ENCODE results near the gene GRID1.

GRID1 gene

DNA sequence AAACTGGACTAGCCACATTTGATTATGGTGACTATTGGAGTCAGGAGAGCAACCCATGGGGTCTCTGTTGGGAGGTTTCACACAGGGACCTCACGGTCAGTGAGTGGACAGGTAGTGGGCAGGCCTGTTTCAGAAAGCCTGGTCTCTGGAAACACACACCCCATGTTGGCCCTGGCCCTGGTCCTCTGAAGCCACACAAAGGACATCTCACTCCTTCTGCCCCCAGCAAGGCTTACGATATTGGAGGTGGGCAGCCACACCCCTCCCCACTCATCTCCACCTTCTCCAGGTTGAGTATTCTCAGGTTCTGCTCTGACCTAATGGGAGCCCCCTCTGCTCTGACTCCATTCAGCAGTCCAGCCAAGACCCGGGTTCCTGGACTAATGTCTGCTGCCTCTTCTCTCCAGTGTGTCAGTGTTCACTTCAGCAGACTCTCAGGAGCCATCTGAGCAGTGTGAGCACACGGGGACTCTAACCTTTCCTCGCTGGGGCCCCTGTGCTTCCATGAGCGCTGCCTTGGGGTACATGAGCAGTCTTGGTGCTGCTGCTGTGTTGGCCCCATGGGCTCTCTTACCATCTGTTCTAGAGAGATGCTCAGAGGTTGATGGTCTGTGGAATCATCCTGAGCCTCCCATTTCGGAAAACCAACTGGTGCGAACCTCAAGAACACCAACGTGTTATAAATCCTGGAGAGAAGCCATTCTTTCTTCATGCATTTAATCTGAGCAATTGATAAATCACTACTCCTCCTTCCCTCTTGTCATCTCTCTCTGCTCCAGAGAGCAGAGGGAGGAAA lies 748.6 kb downstream of the GRID1 start:
- H3K36me3 ChIP-seq = no peaks in the 10 kb centered on the region
- H3K27ac ChIP-seq = no peak overlapping the region
- TF ChIP-seq, protein P1, sequence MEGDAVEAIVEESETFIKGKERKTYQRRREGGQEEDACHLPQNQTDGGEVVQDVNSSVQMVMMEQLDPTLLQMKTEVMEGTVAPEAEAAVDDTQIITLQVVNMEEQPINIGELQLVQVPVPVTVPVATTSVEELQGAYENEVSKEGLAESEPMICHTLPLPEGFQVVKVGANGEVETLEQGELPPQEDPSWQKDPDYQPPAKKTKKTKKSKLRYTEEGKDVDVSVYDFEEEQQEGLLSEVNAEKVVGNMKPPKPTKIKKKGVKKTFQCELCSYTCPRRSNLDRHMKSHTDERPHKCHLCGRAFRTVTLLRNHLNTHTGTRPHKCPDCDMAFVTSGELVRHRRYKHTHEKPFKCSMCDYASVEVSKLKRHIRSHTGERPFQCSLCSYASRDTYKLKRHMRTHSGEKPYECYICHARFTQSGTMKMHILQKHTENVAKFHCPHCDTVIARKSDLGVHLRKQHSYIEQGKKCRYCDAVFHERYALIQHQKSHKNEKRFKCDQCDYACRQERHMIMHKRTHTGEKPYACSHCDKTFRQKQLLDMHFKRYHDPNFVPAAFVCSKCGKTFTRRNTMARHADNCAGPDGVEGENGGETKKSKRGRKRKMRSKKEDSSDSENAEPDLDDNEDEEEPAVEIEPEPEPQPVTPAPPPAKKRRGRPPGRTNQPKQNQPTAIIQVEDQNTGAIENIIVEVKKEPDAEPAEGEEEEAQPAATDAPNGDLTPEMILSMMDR (IDR thresholded peaks at IDR 0.05) = no peak
- H3K27me3 ChIP-seq = no peaks in the 10 kb centered on the region
- no peaks in the 10 kb centered on the region for H3K9me3 ChIP-seq
- no peaks in the 10 kb centered on the region for H3K4me1 ChIP-seq (ENCODE audit: control insufficient read depth in 1 of 2, insufficient read depth in 1 of 2, low read depth in 1 of 2, low read length in 1 of 2)
- no peak overlapping the region for H3K4me3 ChIP-seq (ENCODE audit: low read depth in 1 of 2, low read length in 1 of 2)

DNA sequence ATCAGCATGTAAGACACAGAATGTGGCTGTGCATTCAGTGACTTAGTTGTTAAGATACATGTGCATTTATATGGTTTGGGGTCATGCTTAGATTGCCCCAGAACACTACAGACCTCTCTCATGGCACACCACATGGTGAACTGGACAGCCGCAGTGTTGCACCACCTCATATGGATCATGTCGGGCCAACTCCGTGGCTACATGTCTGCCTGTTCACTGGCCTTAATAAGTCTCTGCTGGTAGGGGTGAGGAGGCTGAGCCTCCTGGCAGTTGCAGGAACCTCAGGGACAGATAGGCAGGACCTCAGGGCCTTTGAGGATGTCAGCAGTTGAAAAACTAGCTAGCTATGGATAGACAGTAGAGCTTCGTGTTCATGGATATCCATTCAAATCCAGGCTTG lies 751.0 kb downstream of the GRID1 start:
- H3K36me3 ChIP-seq = no peaks in the 10 kb centered on the region
- no peak overlapping the region for H3K4me3 ChIP-seq (ENCODE audit: low read depth in 1 of 2, low read length in 1 of 2)
- TF ChIP-seq, protein P1 (IDR thresholded peaks at IDR 0.05) = no peak
- H3K27ac ChIP-seq = no peak overlapping the region
- H3K4me1 ChIP-seq (ENCODE audit: control insufficient read depth in 1 of 2, insufficient read depth in 1 of 2, low read depth in 1 of 2, low read length in 1 of 2) = no peaks in the 10 kb centered on the region
- no peaks in the 10 kb centered on the region for H3K9me3 ChIP-seq
- no peaks in the 10 kb centered on the region for H3K27me3 ChIP-seq

DNA sequence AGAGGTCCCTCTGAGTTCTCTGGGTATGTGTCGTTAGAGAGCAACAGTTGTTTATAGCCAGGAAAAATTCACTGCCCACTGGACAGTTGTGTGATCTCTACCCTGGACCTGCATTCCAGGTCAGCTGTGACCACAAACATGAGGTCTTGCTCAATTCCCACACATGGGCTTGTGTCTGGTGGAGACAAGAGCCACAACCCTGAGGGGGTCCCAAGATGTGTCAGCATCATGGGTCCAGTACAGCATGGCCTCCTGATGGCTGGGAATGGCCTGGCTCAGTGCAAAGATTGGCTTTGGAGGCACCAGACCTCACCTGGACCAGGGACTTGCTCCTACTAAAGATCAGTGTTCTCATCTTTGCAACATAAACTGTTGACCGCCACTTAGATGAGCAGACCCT lies 751.6 kb downstream of the GRID1 start:
- H3K9me3 ChIP-seq = no peaks in the 10 kb centered on the region
- no peak overlapping the region for H3K4me3 ChIP-seq (ENCODE audit: low read depth in 1 of 2, low read length in 1 of 2)

DNA sequence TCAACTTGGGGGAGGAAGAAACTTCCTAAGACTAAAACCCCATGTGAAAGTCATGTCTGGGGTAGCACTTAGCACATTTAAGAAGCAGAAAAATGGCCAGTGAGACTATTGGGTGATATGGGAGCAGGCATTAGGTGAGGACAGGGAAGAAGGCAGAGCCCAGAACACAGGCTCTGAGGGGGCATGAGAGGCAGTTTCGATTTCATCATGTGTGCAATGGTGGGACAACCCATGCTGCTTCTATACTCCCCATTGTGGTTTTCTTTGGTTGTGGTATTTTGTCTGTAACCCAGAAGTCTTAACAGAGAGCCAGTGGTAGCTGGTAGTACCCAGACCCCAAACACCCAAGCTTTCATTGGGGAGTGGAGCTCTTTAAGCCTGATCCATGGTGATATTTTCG lies 752.0 kb downstream of the GRID1 start:
- no peak overlapping the region for H3K27ac ChIP-seq
- H3K4me3 ChIP-seq (ENCODE audit: low read depth in 1 of 2, low read length in 1 of 2) = no peak overlapping the region
- H3K36me3 ChIP-seq = no peaks in the 10 kb centered on the region
- no peaks in the 10 kb centered on the region for H3K4me1 ChIP-seq (ENCODE audit: control insufficient read depth in 1 of 2, insufficient read depth in 1 of 2, low read depth in 1 of 2, low read length in 1 of 2)
- no peaks in the 10 kb centered on the region for H3K27me3 ChIP-seq
- no peaks in the 10 kb centered on the region for H3K9me3 ChIP-seq
- TF ChIP-seq, protein P1 (IDR thresholded peaks at IDR 0.05) = no peak

More for the DNA sequence above, 751.6 kb downstream of the GRID1 start:
- no peaks in the 10 kb centered on the region for H3K27me3 ChIP-seq
- H3K4me1 ChIP-seq (ENCODE audit: control insufficient read depth in 1 of 2, insufficient read depth in 1 of 2, low read depth in 1 of 2, low read length in 1 of 2) = no peaks in the 10 kb centered on the region
- TF ChIP-seq, protein P1 (IDR thresholded peaks at IDR 0.05) = no peak
- H3K36me3 ChIP-seq = no peaks in the 10 kb centered on the region
- no peak overlapping the region for H3K27ac ChIP-seq

DNA sequence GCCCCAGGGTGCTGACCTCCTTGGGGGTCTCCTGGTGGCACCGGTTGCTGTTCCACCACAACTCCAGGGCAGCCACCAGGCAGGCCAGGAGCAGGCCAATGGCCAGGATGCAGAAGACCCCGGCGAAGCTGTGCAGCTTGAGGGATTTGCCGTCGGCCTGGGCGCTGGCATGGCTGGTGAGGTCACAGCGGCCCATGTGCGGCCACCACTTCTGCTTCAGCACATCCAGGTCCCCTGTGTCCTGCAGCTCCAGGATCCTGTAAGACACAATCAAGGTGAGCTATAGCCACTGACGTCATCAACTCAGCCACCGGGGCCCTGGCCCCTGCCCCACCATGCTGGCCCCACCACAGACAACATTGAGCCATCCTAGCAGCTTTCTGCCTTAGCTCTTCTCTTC lies 753.2 kb downstream of the GRID1 start:
- no peaks in the 10 kb centered on the region for H3K27me3 ChIP-seq
- no peaks in the 10 kb centered on the region for H3K36me3 ChIP-seq
- no peaks in the 10 kb centered on the region for H3K9me3 ChIP-seq
- H3K4me3 ChIP-seq (ENCODE audit: low read depth in 1 of 2, low read length in 1 of 2) = no peak overlapping the region
- TF ChIP-seq, protein P1 (IDR thresholded peaks at IDR 0.05) = no peak
- H3K4me1 ChIP-seq (ENCODE audit: control insufficient read depth in 1 of 2, insufficient read depth in 1 of 2, low read depth in 1 of 2, low read length in 1 of 2) = no peaks in the 10 kb centered on the region
- no peak overlapping the region for H3K27ac ChIP-seq
